ENCODE measurements around the gene TNIK.

TNIK gene

GRCh38 chr3:171270541-171270940 lies 189.7 kb downstream of the TNIK start:
- TF ChIP-seq POLR2AphosphoS5 (IDR thresholded peaks at IDR 0.05; ENCODE audit: low read depth, low read length) = no peak
- TF ChIP-seq POLR2A (IDR thresholded peaks at IDR 0.05; ENCODE audit: low read depth, low read length) = no peak
- no peak for TF ChIP-seq TAF1 (IDR thresholded peaks at IDR 0.05; ENCODE audit: low read depth, low read length)
- TF ChIP-seq PAX5 (IDR thresholded peaks at IDR 0.05; ENCODE audit: insufficient read depth, low read length, severe bottlenecking) = no peak
- TF ChIP-seq POU2F2 (IDR thresholded peaks at IDR 0.05; ENCODE audit: low read depth, low read length) = no peak
- no peak for TF ChIP-seq SPI1 (IDR thresholded peaks at IDR 0.05; ENCODE audit: low read depth, low read length)
- DNase-seq (ENCODE audit: insufficient read length, low spot score) (no peak), FAIRE-seq (no peak)

GRCh38 chr3:171269542-171269941 lies 190.7 kb downstream of the TNIK start:
- FAIRE-seq (no peak), DNase-seq (ENCODE audit: insufficient read length, low spot score) (no peak)
- no peak for TF ChIP-seq POLR2A (IDR thresholded peaks at IDR 0.05; ENCODE audit: low read depth, low read length)
- no peak for TF ChIP-seq PAX5 (IDR thresholded peaks at IDR 0.05; ENCODE audit: insufficient read depth, low read length, severe bottlenecking)
- no peak for TF ChIP-seq POLR2AphosphoS5 (IDR thresholded peaks at IDR 0.05; ENCODE audit: low read depth, low read length)
- TF ChIP-seq TAF1 (IDR thresholded peaks at IDR 0.05; ENCODE audit: low read depth, low read length) = no peak
- TF ChIP-seq SPI1 (IDR thresholded peaks at IDR 0.05; ENCODE audit: low read depth, low read length) = no peak
- TF ChIP-seq POU2F2 (IDR thresholded peaks at IDR 0.05; ENCODE audit: low read depth, low read length) = no peak

- DNase-seq (ENCODE audit: insufficient read length, low spot score) = no peak
- TF ChIP-seq POLR2A (IDR thresholded peaks at IDR 0.05; ENCODE audit: low read depth, low read length) (no peak), SPI1 (IDR thresholded peaks at IDR 0.05; ENCODE audit: low read depth, low read length) (no peak), PAX5 (IDR thresholded peaks at IDR 0.05; ENCODE audit: insufficient read depth, low read length, severe bottlenecking) (no peak), POU2F2 (IDR thresholded peaks at IDR 0.05; ENCODE audit: low read depth, low read length) (no peak), TAF1 (IDR thresholded peaks at IDR 0.05; ENCODE audit: low read depth, low read length) (no peak), POLR2AphosphoS5 (IDR thresholded peaks at IDR 0.05; ENCODE audit: low read depth, low read length) (no peak)
- FAIRE-seq = no peak
Observed at GRCh38 chr3:171268677-171269076, 191.5 kb downstream of the TNIK start.

GRCh38 chr3:171267104-171267503 lies 193.1 kb downstream of the TNIK start:
- DNase-seq (ENCODE audit: insufficient read length, low spot score) (no peak), FAIRE-seq (no peak)
- TF ChIP-seq SPI1 (IDR thresholded peaks at IDR 0.05; ENCODE audit: low read depth, low read length) (no peak), TAF1 (IDR thresholded peaks at IDR 0.05; ENCODE audit: low read depth, low read length) (no peak)

GRCh38 chr3:171266740-171267073 lies 193.5 kb downstream of the TNIK start:
- FAIRE-seq = no peak
- DNase-seq (ENCODE audit: insufficient read length, low spot score) = no peak
- TF ChIP-seq POLR2AphosphoS5 (IDR thresholded peaks at IDR 0.05; ENCODE audit: low read depth, low read length) = no peak
- no peak for TF ChIP-seq POLR2A (IDR thresholded peaks at IDR 0.05; ENCODE audit: low read depth, low read length)
- TF ChIP-seq SPI1 (IDR thresholded peaks at IDR 0.05; ENCODE audit: low read depth, low read length) = no peak
- no peak for TF ChIP-seq POU2F2 (IDR thresholded peaks at IDR 0.05; ENCODE audit: low read depth, low read length)
- TF ChIP-seq TAF1 (IDR thresholded peaks at IDR 0.05; ENCODE audit: low read depth, low read length) = no peak
- no peak for TF ChIP-seq PAX5 (IDR thresholded peaks at IDR 0.05; ENCODE audit: insufficient read depth, low read length, severe bottlenecking)

GRCh38 chr3:171266034-171266739 lies 194.0 kb downstream of the TNIK start:
- DNase-seq (ENCODE audit: insufficient read length, low spot score) (no peak), FAIRE-seq (no peak)
- TF ChIP-seq POLR2A (IDR thresholded peaks at IDR 0.05; ENCODE audit: low read depth, low read length) = no peak
- TF ChIP-seq SPI1 (IDR thresholded peaks at IDR 0.05; ENCODE audit: low read depth, low read length) = no peak
- TF ChIP-seq POU2F2 (IDR thresholded peaks at IDR 0.05; ENCODE audit: low read depth, low read length) = no peak

- FAIRE-seq = no peak
- DNase-seq (ENCODE audit: insufficient read length, low spot score) = no peak
- TF ChIP-seq TAF1 (IDR thresholded peaks at IDR 0.05; ENCODE audit: low read depth, low read length) (no peak), POLR2A (IDR thresholded peaks at IDR 0.05; ENCODE audit: low read depth, low read length) (no peak), PAX5 (IDR thresholded peaks at IDR 0.05; ENCODE audit: insufficient read depth, low read length, severe bottlenecking) (no peak), POU2F2 (IDR thresholded peaks at IDR 0.05; ENCODE audit: low read depth, low read length) (no peak), SPI1 (IDR thresholded peaks at IDR 0.05; ENCODE audit: low read depth, low read length) (no peak), POLR2AphosphoS5 (IDR thresholded peaks at IDR 0.05; ENCODE audit: low read depth, low read length) (no peak)
Observed at GRCh38 chr3:171264758-171265157, 195.4 kb downstream of the TNIK start.

- no peak for TF ChIP-seq SPI1 (IDR thresholded peaks at IDR 0.05; ENCODE audit: low read depth, low read length)
- TF ChIP-seq PAX5 (IDR thresholded peaks at IDR 0.05; ENCODE audit: insufficient read depth, low read length, severe bottlenecking) = no peak
- no peak for TF ChIP-seq POU2F2 (IDR thresholded peaks at IDR 0.05; ENCODE audit: low read depth, low read length)
- no peak for TF ChIP-seq TAF1 (IDR thresholded peaks at IDR 0.05; ENCODE audit: low read depth, low read length)
- TF ChIP-seq POLR2A (IDR thresholded peaks at IDR 0.05; ENCODE audit: low read depth, low read length) = no peak
- no peak for TF ChIP-seq POLR2AphosphoS5 (IDR thresholded peaks at IDR 0.05; ENCODE audit: low read depth, low read length)
- FAIRE-seq (no peak), DNase-seq (ENCODE audit: insufficient read length, low spot score) (no peak)
Observed at GRCh38 chr3:171262431-171262830, 197.8 kb downstream of the TNIK start.

- DNase-seq (ENCODE audit: insufficient read length, low spot score) (no peak), FAIRE-seq (no peak)
Observed at GRCh38 chr3:171261487-171261886, 198.7 kb downstream of the TNIK start.

GRCh38 chr3:171260899-171261298 lies 199.3 kb downstream of the TNIK start:
- no peak for TF ChIP-seq POLR2AphosphoS5 (IDR thresholded peaks at IDR 0.05; ENCODE audit: low read depth, low read length)
- no peak for DNase-seq (ENCODE audit: insufficient read length, low spot score)
- no peak for FAIRE-seq

More at GRCh38 chr3:171261487-171261886, 198.7 kb downstream of the TNIK start:
- no peak for TF ChIP-seq SPI1 (IDR thresholded peaks at IDR 0.05; ENCODE audit: low read depth, low read length)
- no peak for TF ChIP-seq TAF1 (IDR thresholded peaks at IDR 0.05; ENCODE audit: low read depth, low read length)
- TF ChIP-seq POLR2A (IDR thresholded peaks at IDR 0.05; ENCODE audit: low read depth, low read length) = no peak
- TF ChIP-seq PAX5 (IDR thresholded peaks at IDR 0.05; ENCODE audit: insufficient read depth, low read length, severe bottlenecking) = no peak
- no peak for TF ChIP-seq POLR2AphosphoS5 (IDR thresholded peaks at IDR 0.05; ENCODE audit: low read depth, low read length)
- TF ChIP-seq POU2F2 (IDR thresholded peaks at IDR 0.05; ENCODE audit: low read depth, low read length) = no peak

All from GM12891 (cell line).